ENCODE measurements around the gene CEP55.
"Not testable (repeated sequence)": the region's sequence is repeated elsewhere in the genome, so short reads cannot be mapped to it uniquely, and the experiment has no call there.

CEP55 gene

GRCh38 chr10:93498166-93498565 lies 1.8 kb downstream of the CEP55 start:
- Histone ChIP-seq H3K27ac (peak overlapping the region in 1 of 21 experiments; percentile 7), H3K4me3 (peak overlapping the region in 1 of 7 experiments; percentile 2)

GRCh38 chr10:93501650-93502049 lies 5.2 kb downstream of the CEP55 start:
- Histone ChIP-seq H3K4me3 (no peak overlapping the region), H3K27ac (peak overlapping the region in 1 of 21 experiments; percentile 49)

GRCh38 chr10:93503075-93503474 lies 6.7 kb downstream of the CEP55 start:
- Histone ChIP-seq H3K27ac (peak overlapping the region in 8 of 21 experiments; percentile 4 to 63 (median 14)), H3K4me3 (no peak overlapping the region)

- Histone ChIP-seq H3K4me3 (no peak overlapping the region), H3K27ac (no peak overlapping the region)
Observed at GRCh38 chr10:93505075-93505474, 8.7 kb downstream of the CEP55 start.

GRCh38 chr10:93509816-93510215 lies 13.4 kb downstream of the CEP55 start:
- H3K27ac ChIP-seq, result peak overlapping the region in 1 of 21 experiments; percentile 7
- no peak overlapping the region for H3K4me3 ChIP-seq

GRCh38 chr10:93512565-93512964 lies 16.2 kb downstream of the CEP55 start:
- H3K4me3 ChIP-seq, result no peak overlapping the region
- H3K27ac ChIP-seq, result no peak overlapping the region

GRCh38 chr10:93513091-93513490 lies 16.7 kb downstream of the CEP55 start:
- Histone ChIP-seq H3K4me3 (no peak overlapping the region), H3K27ac (peak overlapping the region in 1 of 21 experiments; percentile 42)

- Histone ChIP-seq H3K4me3 (no peak overlapping the region), H3K27ac (peak overlapping the region in 13 of 21 experiments; percentile 10 to 79 (median 59))
Observed at GRCh38 chr10:93514521-93514920, 18.1 kb downstream of the CEP55 start.

- Histone ChIP-seq H3K27ac (peak overlapping the region in 13 of 21 experiments; percentile 10 to 79 (median 61)), H3K4me3 (no peak overlapping the region)
Observed at GRCh38 chr10:93515071-93516005, 18.9 kb downstream of the CEP55 start.

- H3K27ac ChIP-seq, result peak overlapping the region in 8 of 21 experiments; percentile 24 to 79 (median 66)
- no peak overlapping the region for H3K4me3 ChIP-seq
Observed at GRCh38 chr10:93516006-93516380, 19.6 kb downstream of the CEP55 start.

- Histone ChIP-seq H3K4me3 (no peak overlapping the region), H3K27ac (no peak overlapping the region)
Observed at GRCh38 chr10:93518531-93518930, 22.1 kb downstream of the CEP55 start.

GRCh38 chr10:93535293-93535692 lies 38.9 kb downstream of the CEP55 start:
- Histone ChIP-seq H3K4me3 (no peak overlapping the region), H3K27ac (no peak overlapping the region)

- H3K4me3 ChIP-seq, H3K27ac ChIP-seq: not testable (repeated sequence)
Observed at GRCh38 chr10:93540871-93541270, 44.5 kb downstream of the CEP55 start.

- H3K27ac ChIP-seq, result peak overlapping the region in 1 of 21 experiments; percentile 65
- no peak overlapping the region for H3K4me3 ChIP-seq
Observed at GRCh38 chr10:93541402-93542357, 45.3 kb downstream of the CEP55 start.

GRCh38 chr10:93542358-93542791 lies 46.0 kb downstream of the CEP55 start:
- H3K27ac ChIP-seq, result peak overlapping the region in 1 of 21 experiments; percentile 65

GRCh38 chr10:93546995-93547394 lies 50.6 kb downstream of the CEP55 start:
- H3K4me3 ChIP-seq, H3K27ac ChIP-seq: not testable (repeated sequence)

More at GRCh38 chr10:93542358-93542791, 46.0 kb downstream of the CEP55 start:
- no peak overlapping the region for H3K4me3 ChIP-seq

- Histone ChIP-seq H3K27ac (no peak overlapping the region), H3K4me3 (no peak overlapping the region)
Observed at GRCh38 chr10:93547522-93547921, 51.1 kb downstream of the CEP55 start.

- Histone ChIP-seq H3K27ac (no peak overlapping the region), H3K4me3 (no peak overlapping the region)
Observed at GRCh38 chr10:93548376-93549071, 52.1 kb downstream of the CEP55 start.

- no peak overlapping the region for H3K27ac ChIP-seq
- H3K4me3 ChIP-seq, result no peak overlapping the region
Observed at GRCh38 chr10:93550606-93551005, 54.2 kb downstream of the CEP55 start.

Measured in skin epidermis (tissue), 12 donors.